Retinal pigment epithelial cell (primary cell): ENCODE measurements around the gene MRPL39.
"Not testable (repeated sequence)": the region's sequence is repeated elsewhere in the genome, so short reads cannot be mapped to it uniquely, and the experiment has no call there.

ENCODE experiments used
- DNase-seq: peaks from one replicate; pipeline ENCODE4 v3.0.0-alpha.2; 2010; ENCODE audit warnings: low read depth
- H3K4me3 ChIP-seq: 2 replicates; pipeline ENCODE4 v1.5.1; 2011; ENCODE audit warnings: mild to moderate bottlenecking, low read length, control low read depth, moderate library complexity
- CTCF ChIP-seq: conservative IDR thresholded peaks from 2 replicates; pipeline ENCODE4 v1.5.1; 2011; ENCODE audit warnings: low read depth, low read length, control low read depth, inconsistent platforms

Gene MRPL39

GRCh38 chr21:25632296-25632695 is 25.0 kb upstream of the MRPL39 start:
- TF ChIP-seq CTCF, result no peak
- no peak overlapping the region for H3K4me3 ChIP-seq
- DNase-seq, result no peak

- H3K4me3 ChIP-seq, result no peak overlapping the region
- no peak for TF ChIP-seq CTCF
- DNase-seq, result no peak
These were observed 19.5 kb upstream of the MRPL39 start for GRCh38 chr21:25626757-25627156.

GRCh38 chr21:25625776-25626555 is 18.7 kb upstream of the MRPL39 start:
- not testable (repeated sequence) for H3K4me3 ChIP-seq, DNase-seq

- no peak overlapping the region for H3K4me3 ChIP-seq
- no peak for DNase-seq
- TF ChIP-seq CTCF, result no peak
These were observed 17.8 kb upstream of the MRPL39 start for GRCh38 chr21:25625036-25625435.

GRCh38 chr21:25624511-25624910 is 17.2 kb upstream of the MRPL39 start:
- H3K4me3 ChIP-seq, result no peak overlapping the region
- no peak for TF ChIP-seq CTCF
- DNase-seq, result no peak

- TF ChIP-seq CTCF, result no peak
- no peak for DNase-seq
- no peak overlapping the region for H3K4me3 ChIP-seq
These were observed 11.9 kb upstream of the MRPL39 start for GRCh38 chr21:25619198-25619597.

GRCh38 chr21:25615880-25616279 is 8.6 kb upstream of the MRPL39 start:
- DNase-seq, result no peak
- TF ChIP-seq CTCF, result no peak
- no peak overlapping the region for H3K4me3 ChIP-seq

GRCh38 chr21:25614441-25614840 is 7.2 kb upstream of the MRPL39 start:
- H3K4me3 ChIP-seq, result no peak overlapping the region
- DNase-seq, result no peak
- no peak for TF ChIP-seq CTCF
